WI38 (cell line): ENCODE results near the gene S100Z.
A peak's percentile ranks its signal among the peaks of the same experiment; 100 is the strongest.

Experiments used
- H3K4me3 ChIP-seq: 2 replicates; pipeline ENCODE4 v1.5.1; 2011; ENCODE audit warnings: low read depth, mild to moderate bottlenecking, control low read depth, low read length
- TF ChIP-seq, protein P1 (sequence below): IDR thresholded peaks from 2 replicates; pipeline ENCODE4 v1.5.1; 2012; ENCODE audit warnings: low read depth, mild to moderate bottlenecking, control low read depth, low read length

The S100Z gene

DNA sequence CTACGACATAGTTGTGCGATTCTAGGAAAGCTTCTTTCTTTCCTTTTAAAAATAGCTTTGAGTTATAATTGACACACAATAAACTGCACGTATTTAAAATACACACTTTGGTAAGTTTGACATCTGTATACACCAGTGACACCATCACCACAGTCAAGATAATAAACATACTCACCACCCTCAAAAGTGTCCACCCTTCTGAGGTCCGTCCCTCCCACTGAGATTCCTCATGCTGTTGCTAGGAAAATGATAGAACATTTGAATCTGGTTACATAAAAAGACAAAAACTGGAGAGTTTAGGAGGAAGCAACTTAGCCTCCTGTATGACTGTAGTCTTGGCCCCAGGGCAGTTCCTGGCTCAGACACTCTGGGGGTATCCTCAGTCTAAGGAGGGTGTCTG is 17.2 kb downstream of the S100Z start:
- no peak overlapping the region for H3K4me3 ChIP-seq
- TF ChIP-seq, protein P1, sequence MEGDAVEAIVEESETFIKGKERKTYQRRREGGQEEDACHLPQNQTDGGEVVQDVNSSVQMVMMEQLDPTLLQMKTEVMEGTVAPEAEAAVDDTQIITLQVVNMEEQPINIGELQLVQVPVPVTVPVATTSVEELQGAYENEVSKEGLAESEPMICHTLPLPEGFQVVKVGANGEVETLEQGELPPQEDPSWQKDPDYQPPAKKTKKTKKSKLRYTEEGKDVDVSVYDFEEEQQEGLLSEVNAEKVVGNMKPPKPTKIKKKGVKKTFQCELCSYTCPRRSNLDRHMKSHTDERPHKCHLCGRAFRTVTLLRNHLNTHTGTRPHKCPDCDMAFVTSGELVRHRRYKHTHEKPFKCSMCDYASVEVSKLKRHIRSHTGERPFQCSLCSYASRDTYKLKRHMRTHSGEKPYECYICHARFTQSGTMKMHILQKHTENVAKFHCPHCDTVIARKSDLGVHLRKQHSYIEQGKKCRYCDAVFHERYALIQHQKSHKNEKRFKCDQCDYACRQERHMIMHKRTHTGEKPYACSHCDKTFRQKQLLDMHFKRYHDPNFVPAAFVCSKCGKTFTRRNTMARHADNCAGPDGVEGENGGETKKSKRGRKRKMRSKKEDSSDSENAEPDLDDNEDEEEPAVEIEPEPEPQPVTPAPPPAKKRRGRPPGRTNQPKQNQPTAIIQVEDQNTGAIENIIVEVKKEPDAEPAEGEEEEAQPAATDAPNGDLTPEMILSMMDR, result no peak

DNA sequence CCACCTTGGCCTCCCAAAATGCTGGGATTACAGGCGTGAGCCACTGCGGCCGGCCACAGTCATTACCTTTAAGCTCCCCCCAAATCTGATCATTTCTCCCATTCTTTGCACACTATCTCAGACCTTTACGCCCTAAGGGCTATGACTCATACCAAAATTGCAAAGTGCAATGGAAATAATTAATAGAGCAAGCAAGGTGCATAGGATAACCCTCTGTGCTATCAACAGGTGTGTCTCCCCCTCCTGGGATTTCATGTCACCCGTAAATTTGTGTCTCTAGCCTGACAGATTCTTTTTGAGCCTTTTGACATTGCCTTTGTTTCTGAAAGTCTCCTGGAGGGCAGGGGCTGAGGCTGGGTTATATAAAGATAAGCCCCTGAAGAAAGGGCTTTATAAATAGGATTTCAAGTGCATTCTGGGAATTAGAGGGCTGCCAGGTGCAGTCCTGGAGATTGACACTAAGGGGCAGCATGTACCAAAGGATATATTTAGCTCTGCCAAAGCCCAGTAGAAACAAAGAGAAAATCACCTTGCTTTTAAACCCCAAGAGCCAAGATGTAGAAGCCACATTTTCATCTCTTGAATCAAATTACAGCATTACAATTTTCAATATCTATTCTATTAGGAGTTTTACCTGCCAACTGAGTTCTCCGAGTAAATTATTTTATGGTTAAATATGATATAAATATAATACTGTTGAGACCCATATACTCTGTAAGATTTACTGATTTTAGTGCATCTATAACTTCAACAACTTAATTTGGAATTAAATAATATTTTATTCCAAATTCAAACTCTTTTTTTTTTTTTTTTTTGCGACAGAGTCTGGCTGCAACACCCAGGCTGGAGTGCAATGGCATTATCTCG is 18.2 kb downstream of the S100Z start:
- no peak overlapping the region for H3K4me3 ChIP-seq
- TF ChIP-seq, protein P1, result peak; percentile 63

DNA sequence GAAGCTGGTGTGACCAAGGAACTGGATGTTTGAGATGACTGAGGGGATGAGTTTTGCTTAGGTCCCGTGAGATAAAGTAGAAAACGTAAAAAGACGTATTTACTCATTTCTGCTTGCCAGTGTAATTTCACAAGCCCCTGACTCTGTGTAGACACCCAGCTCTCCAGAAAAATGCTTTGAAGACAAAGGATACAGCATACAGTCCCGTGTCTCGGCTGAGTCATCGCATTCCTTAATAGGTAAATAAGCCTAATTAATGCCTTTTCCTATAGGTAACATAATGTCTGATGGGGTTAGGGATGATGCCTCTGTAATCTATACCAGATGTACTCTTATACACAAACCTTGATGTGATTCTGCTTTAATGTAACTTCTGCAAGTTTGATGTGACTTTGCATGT is 20.2 kb downstream of the S100Z start:
- no peak overlapping the region for H3K4me3 ChIP-seq
- TF ChIP-seq, protein P1, result no peak

DNA sequence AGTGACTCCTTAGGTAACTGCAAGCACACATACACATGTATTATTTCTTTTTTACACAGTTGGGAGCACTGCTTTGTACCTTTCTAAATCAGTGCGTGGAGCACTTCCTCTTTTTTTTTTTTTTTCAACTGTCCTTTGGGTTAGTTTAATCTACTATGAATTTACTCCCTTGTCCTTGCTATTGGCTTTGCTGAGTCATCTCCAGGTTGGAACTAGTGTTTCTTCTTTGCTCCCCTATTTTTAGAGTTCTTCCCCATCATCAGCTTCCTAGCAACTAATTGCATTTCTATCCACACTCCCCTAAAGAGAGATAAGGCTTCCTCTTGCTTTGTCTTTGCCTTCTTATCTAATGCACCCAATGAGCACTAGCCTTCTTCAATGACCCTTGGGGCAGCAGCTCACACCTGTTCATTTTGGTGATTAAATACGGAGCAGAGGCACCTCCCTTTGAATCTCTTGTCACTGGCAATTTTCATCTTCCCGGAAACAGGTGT is 24.3 kb downstream of the S100Z start:
- no peak overlapping the region for H3K4me3 ChIP-seq
- TF ChIP-seq, protein P1, result no peak

DNA sequence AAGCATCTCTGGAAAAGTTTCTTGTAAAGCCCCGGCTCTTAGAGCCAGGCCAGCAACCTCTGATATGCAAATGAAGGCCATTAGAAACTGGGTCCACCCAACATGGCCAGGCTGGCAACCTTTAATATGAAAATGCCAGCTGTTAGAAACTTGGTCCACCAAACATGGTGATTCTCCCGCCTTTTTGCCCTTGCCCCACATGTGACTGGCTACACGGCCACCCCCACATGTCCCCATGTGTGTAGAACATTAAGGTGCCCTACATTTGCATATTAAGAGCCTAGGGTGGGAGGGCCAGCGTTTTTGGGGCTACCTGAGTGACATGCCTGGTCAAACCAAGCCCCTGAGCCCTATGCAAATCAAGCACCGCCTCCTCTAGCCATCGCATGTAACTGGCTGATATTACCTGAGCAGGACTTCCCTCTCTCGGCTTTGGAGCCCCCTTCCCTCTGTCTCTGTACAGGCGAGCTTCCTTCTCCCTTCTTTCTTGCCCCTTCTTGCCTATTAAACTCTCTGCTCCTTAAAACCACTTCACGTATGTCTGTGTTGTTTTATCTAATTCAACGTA is 39.0 kb downstream of the S100Z start:
- TF ChIP-seq, protein P1, result no peak
- no peak overlapping the region for H3K4me3 ChIP-seq

DNA sequence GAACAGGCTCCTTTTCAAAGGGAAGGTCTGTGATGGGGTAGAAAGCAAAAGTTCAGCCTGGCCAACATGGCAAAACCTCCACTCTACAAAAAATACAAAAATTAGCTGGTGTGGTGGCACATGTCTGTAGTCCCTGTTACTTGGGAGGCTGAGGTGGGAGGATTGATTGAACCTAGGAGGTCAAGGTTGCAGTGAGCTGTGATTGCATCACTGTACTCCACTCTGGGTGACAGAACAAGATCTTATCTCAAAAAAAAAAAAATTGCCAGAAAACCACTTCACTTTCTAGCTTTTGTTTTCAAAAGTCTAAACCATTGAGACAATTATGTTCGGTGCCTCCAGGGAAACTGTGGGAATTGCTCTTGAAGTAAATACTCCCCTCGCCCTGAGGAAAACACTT is 43.5 kb downstream of the S100Z start:
- TF ChIP-seq, protein P1, result no peak
- H3K4me3 ChIP-seq, result no peak overlapping the region

DNA sequence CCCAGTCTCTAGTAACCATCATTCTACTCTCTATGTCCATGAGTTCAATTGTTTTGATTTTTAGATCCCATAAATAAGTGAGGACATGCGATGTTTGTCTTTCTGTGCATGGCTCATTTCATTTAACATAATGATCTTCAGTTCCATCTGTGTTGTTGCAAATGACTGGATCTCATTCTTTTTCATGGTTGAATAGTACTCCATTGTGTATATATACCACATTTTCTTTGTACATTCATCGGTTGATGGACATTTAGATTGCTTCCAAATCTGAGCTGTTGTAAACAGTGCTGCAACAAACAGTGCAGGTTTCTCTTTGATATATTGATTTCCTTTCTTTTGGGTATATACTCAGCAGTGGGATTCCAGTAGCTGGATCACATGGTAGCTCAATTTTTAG is 46.4 kb downstream of the S100Z start:
- TF ChIP-seq, protein P1, result no peak
- H3K4me3 ChIP-seq, result no peak overlapping the region
